ENCODE results near the gene GNG7.
"Not testable (repeated sequence)": the region's sequence is repeated elsewhere in the genome, so short reads cannot be mapped to it uniquely, and the experiment has no call there.

Gene GNG7

GRCh38 chr19:2574971-2575630 is 127.4 kb downstream of the GNG7 start:
- no peak overlapping the region for H3K27ac ChIP-seq
- no peak for TF ChIP-seq CTCF (conservative IDR thresholded peaks at IDR 0.05)

- H3K27ac ChIP-seq = no peak overlapping the region
- TF ChIP-seq CTCF (conservative IDR thresholded peaks at IDR 0.05) = no peak
Observed at GRCh38 chr19:2574478-2574931, 128.0 kb downstream of the GNG7 start.

GRCh38 chr19:2573916-2574315 is 128.6 kb downstream of the GNG7 start:
- no peak for TF ChIP-seq CTCF (conservative IDR thresholded peaks at IDR 0.05)
- H3K27ac ChIP-seq = no peak overlapping the region

GRCh38 chr19:2572152-2572551 is 130.3 kb downstream of the GNG7 start:
- peak overlapping the region; percentile 9; the same call in 1 of the 2 replicates for H3K27ac ChIP-seq

GRCh38 chr19:2569596-2570465 is 132.7 kb downstream of the GNG7 start:
- no peak for TF ChIP-seq CTCF (conservative IDR thresholded peaks at IDR 0.05)

GRCh38 chr19:2567996-2568395 is 134.5 kb downstream of the GNG7 start:
- TF ChIP-seq CTCF (conservative IDR thresholded peaks at IDR 0.05) = no peak
- no peak overlapping the region for H3K27ac ChIP-seq

More at GRCh38 chr19:2569596-2570465, 132.7 kb downstream of the GNG7 start:
- H3K27ac ChIP-seq = no peak overlapping the region

- no peak overlapping the region for H3K27ac ChIP-seq
- TF ChIP-seq CTCF (conservative IDR thresholded peaks at IDR 0.05) = no peak
Observed at GRCh38 chr19:2567580-2567979, 134.9 kb downstream of the GNG7 start.

GRCh38 chr19:2563546-2563945 is 138.9 kb downstream of the GNG7 start:
- not testable (repeated sequence) for H3K27ac ChIP-seq
